Activated CD4-positive, alpha-beta T cell treated with anti-CD3 and anti-CD28 coated beads, Interleukin-2, amount 50 U/mL, for 1 hour (primary cell): ENCODE results near the gene MRPL23.

Experiments
- DNase-seq: peaks from one replicate; pipeline ENCODE4 v3.0.0-alpha.2; 2020

MRPL23 gene

DNA sequence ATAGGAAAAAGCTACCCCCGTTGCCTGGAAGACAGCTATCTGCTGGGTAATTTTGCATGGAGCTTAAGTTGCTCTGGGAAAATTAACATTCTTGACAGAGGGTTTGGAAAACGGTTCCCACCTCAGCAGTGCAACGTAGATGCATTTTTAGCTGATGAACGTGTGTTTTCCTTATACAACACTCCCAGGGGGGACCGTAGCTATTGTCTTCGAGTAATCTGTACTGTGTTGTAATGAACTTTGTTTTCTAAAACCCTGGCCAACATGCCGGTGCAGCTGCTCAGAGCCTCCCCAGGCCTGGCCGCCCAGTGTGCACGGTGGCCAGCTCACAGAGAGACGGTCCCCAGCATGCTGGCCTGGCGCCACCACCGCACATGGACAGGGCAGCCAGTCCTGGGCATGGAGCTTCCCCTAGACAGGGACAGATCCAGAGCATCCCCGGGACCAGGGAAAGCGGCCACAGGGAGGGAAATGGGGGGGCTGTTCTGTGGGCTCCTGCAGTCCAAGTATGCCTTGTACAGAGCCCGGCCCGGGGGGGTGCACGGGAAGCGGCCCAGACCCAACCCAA lies 25.5 kb upstream of the MRPL23 start:
- DNase-seq, result no peak

DNA sequence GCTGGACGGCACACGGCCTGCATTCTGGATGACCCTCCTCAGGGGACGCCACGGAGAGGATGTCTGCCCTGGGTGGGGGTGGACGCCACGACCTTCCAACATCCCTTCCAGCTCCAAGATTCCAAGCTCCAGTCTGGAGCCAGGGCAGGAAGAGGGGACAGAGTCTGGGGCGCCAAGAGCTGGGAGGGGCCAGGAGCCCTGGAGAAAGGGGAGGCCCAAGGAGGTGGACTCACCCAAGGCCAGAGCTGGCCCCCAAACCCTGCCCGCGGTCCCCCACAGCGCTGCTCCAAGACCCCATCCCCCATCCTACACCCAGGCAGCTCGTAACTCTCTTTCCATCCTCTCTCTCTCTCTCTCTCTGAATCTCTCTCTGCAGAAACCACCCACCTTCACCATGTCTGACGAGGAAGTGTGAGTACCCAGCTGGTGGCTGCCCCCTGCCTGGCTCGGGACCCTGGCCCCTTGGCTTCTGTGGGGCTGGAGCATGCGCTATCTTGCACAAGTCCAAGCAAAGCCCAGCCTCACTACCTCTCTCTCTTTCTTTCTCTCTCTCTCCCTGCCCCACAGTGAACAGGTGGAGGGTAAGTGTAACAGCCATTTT lies 24.6 kb upstream of the MRPL23 start:
- DNase-seq, result no peak

DNA sequence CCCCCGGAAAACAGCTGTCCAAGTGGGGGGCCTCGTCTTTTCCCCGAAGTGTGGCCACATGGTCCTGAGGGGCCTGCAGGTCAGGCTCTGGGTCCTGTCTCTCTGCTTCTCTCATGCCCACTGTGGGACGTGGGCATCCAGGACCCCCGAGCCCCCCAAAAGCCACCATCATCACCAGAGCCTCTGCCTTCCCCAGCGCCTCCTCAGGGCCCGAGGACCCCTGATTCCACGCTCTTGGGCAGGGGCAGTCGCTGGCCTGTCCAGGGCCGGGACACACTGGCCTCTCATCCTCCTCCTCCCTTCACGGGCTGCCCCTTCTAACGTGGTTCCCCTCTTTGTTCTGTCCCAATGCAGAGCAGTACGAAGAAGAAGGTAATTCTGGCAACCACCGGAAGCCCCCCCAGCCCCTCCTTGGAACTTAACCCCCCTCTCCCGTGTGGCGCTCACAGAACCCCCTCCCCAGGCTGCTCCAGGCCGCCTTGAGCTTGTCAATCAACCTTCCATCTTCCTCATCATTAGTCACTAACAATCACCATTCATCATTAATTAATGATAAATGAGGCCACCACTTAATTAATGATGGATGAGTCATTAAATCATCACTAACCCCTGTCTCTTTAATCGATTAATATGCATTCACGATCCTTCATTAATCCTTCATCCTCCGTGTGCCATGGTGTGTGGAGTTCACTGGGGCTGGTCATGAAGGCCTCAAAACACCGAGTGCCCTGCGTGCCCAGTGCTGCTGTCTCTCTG lies 23.8 kb upstream of the MRPL23 start:
- no peak for DNase-seq

DNA sequence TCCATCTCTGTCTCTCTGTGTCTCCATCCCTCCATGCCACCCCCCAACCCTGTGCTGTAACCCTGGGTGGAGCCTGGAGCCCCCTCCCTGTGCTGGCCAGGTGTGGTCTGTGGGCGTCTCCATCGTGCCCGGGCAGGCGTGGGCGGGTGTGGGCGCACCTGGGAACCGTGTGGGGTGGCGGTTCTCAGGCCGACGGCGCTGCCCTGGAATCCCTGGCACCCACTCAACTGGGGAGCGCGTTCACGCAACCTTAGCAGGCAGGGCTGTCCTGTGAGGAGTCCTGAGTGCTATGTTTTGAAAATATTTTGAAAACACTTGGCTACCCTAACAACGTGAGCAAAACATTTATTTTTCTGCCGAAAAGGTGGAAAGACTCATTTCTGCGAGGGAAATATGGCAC lies 23.0 kb upstream of the MRPL23 start:
- DNase-seq, result no peak

DNA sequence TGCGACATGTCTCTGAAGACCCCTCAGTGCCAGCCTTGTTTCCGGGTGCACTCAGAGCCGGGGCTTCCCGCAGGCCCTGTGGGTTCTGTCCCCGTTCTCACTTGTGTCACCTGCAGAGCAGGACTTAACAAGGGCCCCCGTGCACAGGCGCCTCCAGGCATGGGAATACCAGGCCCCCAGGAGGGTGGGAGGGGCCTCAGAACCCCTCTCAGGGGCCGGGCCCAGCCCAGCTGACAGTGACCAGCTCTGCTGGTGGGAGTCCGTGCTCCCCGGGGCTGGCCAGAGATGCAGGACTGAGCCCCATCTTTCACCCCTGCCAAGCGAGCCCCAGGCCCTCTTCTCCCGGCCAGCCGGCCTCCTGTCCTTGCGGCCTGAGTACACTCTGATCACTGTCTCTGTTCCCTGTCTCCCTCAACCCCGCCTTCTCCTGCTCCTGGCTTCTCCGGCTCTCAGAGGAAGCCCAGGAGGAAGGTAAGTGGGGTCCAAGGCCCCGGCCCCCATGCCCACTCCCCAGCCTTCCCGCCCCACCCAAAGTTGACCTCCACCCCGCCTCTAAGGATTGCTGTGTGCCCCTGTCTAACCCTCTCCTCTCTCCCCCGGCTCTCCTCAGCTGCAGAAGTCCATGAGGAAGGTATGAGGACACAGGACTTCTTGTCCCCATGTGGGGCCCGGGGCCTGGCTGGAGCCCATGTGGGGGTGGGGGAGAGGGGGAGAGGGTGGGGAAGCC lies 22.3 kb upstream of the MRPL23 start:
- DNase-seq, result no peak

DNA sequence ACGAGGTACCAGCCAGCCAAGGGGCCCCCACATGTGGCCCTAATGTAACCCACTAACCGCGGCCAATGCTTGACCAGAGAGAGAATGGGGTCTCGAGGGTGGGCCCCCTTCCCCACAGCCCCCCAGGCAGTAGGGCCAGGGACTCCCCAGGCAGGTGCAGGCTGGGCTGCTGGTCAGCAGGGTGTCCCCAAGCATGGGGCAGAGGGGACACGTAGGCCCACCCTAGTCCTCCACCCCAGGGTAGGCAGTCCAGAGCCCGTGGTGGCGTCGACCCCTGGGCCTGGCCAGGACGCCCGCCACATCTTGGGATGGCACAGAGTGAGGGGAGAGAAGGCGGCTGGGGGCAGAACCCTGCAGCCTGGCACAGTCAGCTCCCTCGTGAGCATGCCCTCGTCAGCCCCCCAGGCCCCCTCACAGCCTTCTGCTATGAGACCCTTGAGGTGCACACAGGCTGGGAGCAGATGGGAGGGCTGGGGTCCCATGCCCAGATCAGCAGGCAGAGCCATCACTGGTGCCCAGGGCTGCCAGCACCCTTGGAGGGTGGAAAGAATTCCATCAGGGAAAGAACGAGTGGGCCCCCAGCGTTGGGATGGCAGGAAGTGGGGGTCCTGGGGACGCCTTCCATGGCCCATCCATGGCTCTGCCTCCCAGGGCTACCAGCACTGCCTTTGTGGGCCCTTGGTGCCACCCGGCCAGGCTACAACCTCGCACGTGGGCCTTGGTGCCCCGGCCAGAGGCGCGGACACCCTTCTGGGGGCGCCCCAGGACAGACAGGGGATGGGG lies 21.6 kb upstream of the MRPL23 start:
- no peak for DNase-seq

DNA sequence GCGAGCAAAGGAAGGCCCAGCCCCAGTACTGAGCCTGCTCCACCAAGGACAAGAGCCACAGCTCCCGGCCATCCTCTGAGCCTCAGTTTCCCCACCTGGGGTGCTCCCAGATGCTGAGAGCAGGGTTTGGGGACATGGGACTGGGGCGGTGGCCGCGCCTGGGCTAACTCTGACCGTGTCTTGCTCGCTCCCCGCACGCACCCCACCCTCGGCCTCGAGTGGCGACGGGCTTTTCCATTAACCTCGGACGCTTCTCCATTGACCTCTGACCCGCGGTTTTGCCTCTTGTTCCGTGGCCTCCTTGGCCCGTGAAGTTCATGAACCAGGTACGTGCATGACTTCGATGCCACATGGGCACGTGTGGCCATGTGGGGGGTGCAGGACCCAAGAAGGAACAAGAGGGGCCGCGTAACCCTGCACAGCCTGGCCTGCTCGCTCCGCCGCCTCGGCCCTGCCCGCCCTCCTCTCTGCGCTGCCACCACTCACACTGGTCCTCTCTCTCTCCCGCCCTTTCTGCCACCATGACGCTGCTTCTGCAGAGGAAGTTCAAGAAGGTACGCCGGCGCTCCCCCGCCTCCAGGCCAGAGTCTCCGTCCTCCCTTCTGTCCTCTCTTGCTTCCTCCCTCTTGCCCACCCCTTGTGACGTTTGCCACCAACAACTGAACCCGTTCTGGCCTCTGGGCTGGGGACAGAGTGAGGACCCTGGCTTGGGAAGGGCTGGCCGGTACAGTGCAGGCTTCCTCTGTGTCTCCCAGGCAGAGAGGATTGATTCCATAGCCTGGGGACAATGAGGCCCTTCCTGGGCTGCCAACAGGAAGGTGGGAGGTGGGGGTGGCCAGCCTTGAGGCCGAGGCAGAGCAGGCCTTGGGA lies 20.7 kb upstream of the MRPL23 start:
- no peak for DNase-seq

DNA sequence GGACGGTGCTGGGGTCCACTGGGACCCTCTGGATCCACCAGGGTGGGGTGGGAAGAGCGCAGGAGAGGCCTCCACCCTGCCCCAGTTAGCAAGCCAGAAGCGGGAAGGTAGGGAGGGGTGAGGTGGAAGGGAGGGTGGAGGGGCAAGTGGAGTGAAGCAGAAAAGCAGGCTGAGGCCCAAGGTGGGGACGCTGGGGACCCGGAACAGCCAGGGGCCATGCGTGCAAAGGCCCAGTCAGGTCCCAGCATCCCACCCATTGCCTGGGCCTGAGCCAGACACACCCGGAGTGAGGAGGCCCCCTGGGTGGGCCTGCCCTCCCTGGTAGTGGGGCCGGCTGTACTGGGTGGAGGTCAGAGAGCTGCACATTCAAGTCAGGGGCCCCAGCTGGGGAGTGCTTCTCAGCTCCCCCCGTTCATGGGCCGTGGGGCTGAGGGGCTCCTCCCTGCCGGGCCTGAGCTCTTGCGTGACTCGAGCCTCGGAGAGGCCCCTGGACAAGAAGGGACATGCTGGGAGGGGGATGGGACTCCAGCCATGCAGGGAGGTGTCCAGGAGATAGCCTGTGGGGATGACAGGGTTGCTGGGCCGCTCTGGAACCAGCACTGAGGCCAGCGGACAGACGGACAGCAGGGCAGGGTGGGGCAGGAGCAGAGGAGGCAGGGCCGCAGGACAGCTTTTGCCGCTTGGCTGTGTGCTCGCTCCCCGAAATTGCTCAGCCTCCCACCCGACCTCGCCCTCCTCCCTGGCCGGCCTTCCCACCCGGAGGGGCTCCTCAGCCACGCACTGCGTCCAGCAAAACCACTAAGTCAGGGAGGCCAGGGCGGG lies 19.9 kb upstream of the MRPL23 start:
- DNase-seq, result no peak

DNA sequence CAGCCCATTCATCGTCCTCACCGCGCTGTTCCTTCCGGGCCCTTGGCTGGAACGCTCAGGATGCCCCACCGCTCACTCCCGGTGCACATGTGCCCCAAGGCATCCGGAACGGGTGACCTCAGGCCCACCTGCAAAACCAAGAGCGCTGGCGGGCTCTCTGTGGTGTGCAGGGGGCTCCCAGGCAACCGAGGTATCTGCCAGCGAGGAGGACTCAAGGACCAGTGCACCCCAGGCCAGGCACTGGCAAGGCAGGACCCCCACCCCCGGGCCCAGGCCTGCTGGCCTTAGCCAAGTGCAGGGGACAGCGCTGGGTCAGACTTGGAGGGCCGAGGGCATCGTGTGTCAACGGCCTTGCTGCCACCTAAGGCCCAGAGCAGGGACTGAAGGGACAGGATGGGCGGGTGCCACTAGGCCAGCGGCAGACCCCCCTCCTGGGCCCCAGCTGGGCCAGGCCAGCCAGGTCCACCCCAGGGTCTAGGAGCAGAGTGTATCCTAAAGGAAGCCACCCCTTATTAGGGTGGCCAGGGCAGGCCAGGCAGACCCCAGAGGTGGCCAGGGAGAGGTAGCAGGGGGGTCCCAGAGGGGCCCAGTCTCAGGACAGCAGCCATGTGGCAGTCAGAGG lies 19.2 kb upstream of the MRPL23 start:
- DNase-seq, result no peak

DNA sequence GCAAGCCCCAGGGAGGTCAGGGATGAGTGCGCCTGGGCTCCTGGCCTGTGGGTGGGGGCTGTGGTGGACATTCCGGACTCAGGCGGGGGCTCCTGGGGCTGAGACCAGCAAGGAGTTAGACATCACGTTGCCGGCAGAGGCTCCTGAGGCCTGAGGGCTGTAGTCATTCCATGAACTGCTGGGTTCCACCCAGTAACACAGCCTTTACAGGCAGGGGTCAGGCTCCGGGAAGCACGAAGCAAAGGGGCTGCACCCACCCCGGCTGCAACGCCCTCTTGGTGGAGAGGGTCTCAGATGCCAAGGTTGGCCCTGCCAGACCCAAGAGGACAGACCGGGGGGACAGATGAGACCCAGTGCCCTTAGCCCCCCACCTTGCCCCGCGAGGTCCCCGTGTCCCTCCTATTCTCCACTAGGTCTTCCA lies 18.7 kb upstream of the MRPL23 start:
- DNase-seq, result no peak

DNA sequence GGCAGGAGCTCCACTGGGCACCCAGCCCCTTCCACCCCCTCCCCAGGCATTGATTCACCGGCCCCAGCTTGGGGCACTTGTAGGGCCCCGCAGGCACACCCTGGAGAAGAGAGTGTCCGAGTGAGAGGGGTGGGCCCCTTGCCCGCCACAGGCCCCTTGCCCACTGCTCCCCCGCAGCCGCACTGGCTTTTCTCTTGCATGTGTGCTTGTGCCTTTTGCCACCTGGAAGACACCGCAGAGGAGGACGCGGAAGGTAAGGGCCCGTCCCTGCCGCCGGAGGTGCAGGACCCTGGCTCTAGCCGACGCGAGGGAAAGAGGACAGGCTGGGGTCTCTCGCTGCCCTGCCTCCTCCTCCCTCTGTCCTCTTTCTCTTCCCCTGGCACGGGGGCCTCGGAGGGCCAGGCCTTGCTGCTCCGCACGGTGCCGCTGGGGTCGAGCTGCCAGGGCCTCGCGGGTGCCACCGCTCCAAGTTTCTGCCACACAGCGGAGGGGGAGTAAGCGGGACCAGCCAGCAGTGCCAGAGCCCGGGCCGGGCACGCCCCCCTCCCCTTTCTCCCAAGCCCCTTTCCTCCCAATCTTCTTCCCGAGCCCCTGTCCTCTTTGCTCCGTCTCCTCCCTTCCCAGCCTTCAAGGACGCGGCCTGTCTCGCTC lies 18.1 kb upstream of the MRPL23 start:
- no peak for DNase-seq

DNA sequence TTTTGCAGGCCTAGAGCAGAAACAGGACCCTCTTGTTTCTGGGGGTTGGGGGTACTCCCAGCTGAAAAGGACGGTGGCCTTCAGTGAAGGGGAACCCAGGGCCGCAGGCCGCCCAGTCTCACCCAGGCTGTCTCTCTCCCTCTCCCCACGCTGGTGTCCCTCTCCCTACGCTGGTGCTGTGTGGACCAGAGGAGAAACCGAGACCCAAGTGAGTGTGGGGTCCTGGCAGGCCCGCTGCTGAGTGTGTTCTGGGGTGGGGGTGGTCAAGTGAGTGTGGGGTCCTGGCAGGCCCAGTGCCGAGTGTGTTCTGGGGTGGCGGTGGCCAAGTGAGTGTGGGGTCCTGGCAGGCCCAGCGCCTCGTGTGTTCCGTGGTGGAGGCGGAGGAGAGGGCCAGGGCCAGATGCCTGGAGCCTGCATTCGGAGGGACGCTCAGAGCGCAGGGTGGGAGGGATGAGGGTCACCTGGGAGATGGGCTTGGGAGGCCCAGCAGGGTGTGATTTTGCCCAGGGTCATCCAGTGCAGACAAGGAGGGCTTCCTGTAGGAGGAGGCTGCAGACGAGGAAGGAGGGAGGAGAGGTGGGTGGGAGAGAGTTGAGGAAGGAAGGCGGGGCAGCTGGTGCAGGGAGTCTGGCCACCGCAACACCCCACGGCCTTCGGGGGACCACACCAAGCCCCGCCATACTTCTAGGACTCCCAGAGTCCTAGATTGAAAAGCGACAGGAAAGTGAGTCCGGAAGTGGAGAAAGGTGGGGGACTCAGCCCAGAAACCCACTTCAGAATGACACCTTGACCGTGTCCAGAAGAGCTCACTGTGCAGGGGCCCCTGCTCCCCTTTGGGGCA lies 17.3 kb upstream of the MRPL23 start:
- DNase-seq, result no peak

DNA sequence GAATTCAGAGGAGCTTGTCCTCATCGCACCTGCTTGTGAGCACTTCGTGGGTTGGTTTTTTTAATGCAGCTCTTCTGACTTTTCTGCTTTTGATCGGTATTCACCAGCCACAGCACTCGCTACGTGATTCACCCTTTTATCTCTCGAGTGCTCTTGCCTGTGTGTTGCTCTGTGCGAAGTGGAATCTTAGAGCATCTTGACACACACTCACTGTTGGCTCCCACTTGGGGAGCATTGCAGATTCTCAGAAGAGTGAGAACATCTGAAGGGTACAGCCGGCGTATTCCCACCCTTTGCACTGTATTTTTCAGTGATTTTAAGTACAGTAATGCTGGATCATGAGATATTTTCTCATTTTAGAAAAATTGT lies 16.7 kb upstream of the MRPL23 start:
- no peak for DNase-seq

DNA sequence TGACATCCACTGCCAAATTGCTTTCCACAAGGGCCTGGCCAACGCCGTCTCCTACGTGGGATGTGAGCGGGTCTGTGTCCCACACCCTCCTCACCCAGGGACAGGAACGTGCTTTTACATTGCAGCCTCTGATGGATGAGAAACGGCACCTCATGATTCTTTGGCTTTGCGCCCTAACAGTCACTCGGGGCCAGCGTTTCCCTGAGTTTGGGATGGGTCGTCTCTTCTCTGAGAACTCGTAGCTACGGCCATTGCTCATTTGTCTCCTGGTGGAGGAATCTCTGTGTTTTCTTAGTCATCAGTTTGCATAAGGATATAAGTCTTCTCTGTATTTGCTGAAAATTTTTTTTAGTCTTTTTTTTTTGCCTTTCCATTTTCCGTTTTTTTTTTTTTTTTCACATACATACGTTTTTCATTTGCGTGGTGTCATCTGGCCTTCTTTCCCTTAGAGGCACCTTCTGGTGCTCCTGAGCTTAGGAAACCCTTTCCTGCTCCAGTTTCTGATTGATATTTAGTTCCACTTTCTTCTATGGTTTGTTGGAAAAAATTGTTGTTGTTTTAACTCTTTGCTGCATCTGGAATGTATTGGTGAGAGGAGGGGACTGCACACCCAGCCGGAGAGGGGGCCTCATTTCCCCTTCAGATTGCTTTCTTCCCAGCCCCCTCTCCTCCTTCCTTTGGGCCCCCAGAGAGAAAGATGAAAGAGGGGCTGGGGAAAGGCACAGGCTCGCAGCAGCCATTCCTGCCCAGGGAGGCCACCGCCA lies 15.6 kb upstream of the MRPL23 start:
- no peak for DNase-seq

DNA sequence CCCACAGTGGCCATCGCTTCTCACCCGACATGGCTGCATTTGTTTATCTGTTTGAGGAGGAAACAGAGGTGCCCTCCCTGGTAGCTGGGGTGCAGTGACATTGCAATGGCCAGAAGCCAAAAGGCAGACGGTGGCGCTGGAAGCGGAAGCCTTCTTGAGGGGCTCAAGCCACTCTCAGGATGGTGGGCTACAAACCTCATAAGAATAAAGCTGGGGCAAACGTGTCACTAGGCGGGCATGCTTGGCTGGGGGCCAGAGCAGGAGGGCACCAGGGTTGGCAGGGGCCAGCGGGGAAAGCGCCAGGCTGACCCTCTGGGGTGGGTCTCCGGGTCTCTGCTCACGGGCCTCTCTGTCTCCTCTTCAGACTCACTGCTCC lies 15.0 kb upstream of the MRPL23 start:
- DNase-seq, result no peak

DNA sequence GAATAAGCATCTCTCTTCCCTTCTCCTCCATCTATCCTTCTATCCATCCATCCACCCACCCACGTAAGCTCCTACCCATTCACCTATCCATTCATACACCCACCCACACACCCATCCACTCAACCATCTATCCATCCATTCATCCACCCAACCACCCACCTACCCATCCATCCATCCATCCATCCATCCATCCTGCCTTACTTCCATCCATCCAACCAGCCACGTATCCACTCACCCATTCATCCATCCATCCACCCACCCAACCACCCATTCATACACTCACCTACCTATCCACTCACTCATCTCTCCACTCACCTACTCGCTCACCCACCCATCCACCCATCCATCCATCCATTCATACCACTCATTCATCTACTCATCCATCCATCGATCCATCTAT lies 14.5 kb upstream of the MRPL23 start:
- no peak for DNase-seq

DNA sequence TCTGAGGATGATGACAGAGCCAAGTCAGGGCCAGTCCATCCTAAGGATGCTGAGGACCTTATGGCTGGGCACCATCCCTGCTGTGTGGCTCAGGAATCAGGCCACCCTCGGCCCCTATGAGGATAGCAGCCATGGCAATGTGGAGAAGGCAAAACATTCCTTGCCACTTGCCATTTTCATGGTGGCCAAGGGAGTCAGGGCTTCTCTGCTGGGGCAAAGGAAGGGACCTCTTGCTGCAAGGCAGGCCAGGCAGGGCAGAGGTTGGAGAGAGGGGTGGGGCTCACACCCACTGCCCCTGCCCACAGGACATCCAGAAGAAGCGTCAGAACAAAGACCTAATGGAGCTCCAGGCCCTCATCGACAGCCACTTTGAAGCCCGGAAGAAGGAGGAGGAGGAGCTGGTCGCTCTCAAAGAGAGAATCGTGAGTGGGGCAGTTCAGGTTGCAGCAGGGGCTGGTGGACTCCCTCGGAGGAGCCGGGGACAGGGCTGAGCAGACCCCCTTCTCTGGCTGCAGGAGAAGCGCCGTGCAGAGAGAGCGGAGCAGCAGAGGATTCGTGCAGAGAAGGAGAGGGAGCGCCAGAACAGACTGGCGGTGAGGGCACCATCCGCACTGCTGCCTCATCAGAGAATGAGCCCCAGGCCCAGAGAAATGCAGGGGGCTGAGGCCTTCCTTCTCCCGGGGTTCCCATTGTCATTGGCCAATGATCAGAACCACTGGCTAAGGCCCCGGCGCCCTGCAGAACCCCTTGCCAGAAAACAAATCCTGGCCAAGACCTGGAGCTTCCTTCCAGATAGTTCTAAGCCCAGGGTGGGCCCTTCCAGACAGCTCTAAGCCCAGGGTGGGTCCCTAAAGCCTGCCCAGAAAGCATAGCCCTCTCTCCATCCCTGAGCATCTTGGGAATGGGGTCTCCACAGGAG lies 13.5 kb upstream of the MRPL23 start:
- no peak for DNase-seq
